Endothelial cell of umbilical vein (primary cell): ENCODE results near the gene KAZN. TPM values are rescaled to one million over a fixed set of nuclear protein-coding genes. Genes with fewer than 3 reads are reported as not detected.

Source experiments
- BruUV-seq: library from RNA; stranded (reverse); fragments of 400-500 nt; replicated peaks from 2 replicates; lab custom pipeline; 2021; lab: Mats Ljungman, UMichigan
- CTCF ChIA-PET: fragments of 300-600, 350-600 bp; sonication (Branson Sonifier 250); formaldehyde crosslinking; loops from one replicate; lab custom pipeline; 2021; ENCODE audit warnings: antibody characterized with exemption, inconsistent platforms; lab: Charles Lee
- POLR2A ChIA-PET: fragments of 300-600, 350-600 bp; sonication (Branson Sonifier 250); formaldehyde crosslinking; loops from one replicate; lab custom pipeline; 2021; ENCODE audit warnings: antibody characterized with exemption, inconsistent platforms; lab: Charles Lee
- DNase-seq: peaks from one replicate; pipeline ENCODE4 v3.0.0-alpha.2; 2011; ENCODE audit warnings: low read depth, low spot score
- FAIRE-seq: peaks from 2 replicates; lab custom pipeline; 2011; peaks lifted over from hg19 to GRCh38; lab: Jason Lieb, UNC
- H2AFZ ChIP-seq: 2 replicates; pipeline ENCODE4 v1.6.0; 2012; ENCODE audit warnings: low read depth, low read length, control low read depth, inconsistent platforms
- H3K27ac ChIP-seq: 2 replicates; pipeline ENCODE4 v1.5.1; 2011; ENCODE audit warnings: low read depth, mild to moderate bottlenecking, control low read depth, low read length, moderate library complexity; ENCODE audit not compliant: insufficient read depth
- H3K27me3 ChIP-seq, 2 experiments: 2 replicates each; pipeline versions ENCODE4 v1.6.0 to v1.6.1; 2011; ENCODE audit warnings: low read length in 2 of 2, mixed read lengths in 1 of 2; ENCODE audit not compliant: control insufficient read depth in 2 of 2, insufficient read depth in 2 of 2
- H3K36me3 ChIP-seq, 2 experiments: 2 replicates in 1 of 2; 3 replicates in 1 of 2; pipeline ENCODE4 v1.5.1; 2011; ENCODE audit warnings: low read length in 2 of 2, mild to moderate bottlenecking in 1 of 2, moderate library complexity in 1 of 2; ENCODE audit not compliant: control insufficient read depth in 2 of 2, insufficient read depth in 2 of 2; ENCODE audit errors: extremely low read depth in 1 of 2
- H3K4me1 ChIP-seq: 3 replicates; pipeline ENCODE4 v1.5.1; 2011; ENCODE audit warnings: mild to moderate bottlenecking, low read length; ENCODE audit not compliant: control insufficient read depth, insufficient read depth; ENCODE audit errors: extremely low read depth
- H3K4me2 ChIP-seq: 2 replicates; pipeline ENCODE4 v1.6.1; 2011; ENCODE audit warnings: low read length, control low read depth, mixed read lengths; ENCODE audit not compliant: insufficient read depth
- H3K4me3 ChIP-seq, 3 experiments: fragments of 200-600 bp in 1 of 3; sonication (generic), shearing (Covaris generic) in 1 of 3; replicated peaks in 1 of 3; 2 replicates each; pipeline ENCODE4 v1.5.1; 2011 to 2016; ENCODE audit warnings: control low read depth in 3 of 3, low read length in 3 of 3, mild to moderate bottlenecking in 2 of 3, inconsistent platforms in 1 of 3, low read depth in 1 of 3, moderate library complexity in 1 of 3; ENCODE audit not compliant: insufficient read depth in 1 of 3
- H3K79me2 ChIP-seq: 2 replicates; pipeline ENCODE4 v1.6.0; 2012; ENCODE audit warnings: low read length, inconsistent platforms; ENCODE audit not compliant: control insufficient read depth, insufficient read depth
- H3K9ac ChIP-seq: replicated peaks from 2 replicates; pipeline ENCODE3; 2011; ENCODE audit warnings: low read length, control low read depth; ENCODE audit not compliant: insufficient read depth; ENCODE audit errors: extremely low read depth
- H3K9me1 ChIP-seq: replicated peaks from 3 replicates; pipeline ENCODE4 v1.6.0; 2011; ENCODE audit warnings: mild to moderate bottlenecking, low read length; ENCODE audit not compliant: control insufficient read depth, insufficient read depth; ENCODE audit errors: extremely low read depth
- H3K9me3 ChIP-seq: replicated peaks from 2 replicates; pipeline ENCODE4 v1.5.1; 2012; ENCODE audit warnings: low read length, inconsistent platforms; ENCODE audit not compliant: control insufficient read depth, insufficient read depth
- H4K20me1 ChIP-seq: replicated peaks from 2 replicates; pipeline ENCODE3; 2011; ENCODE audit warnings: mild to moderate bottlenecking, low read length; ENCODE audit not compliant: control insufficient read depth, insufficient read depth; ENCODE audit errors: extremely low read depth
- EZH2 ChIP-seq: IDR thresholded peaks from 2 replicates; pipeline ENCODE4 v1.6.1; 2012; ENCODE audit warnings: borderline replicate concordance, low read depth, mild to moderate bottlenecking, moderate library complexity, low read length, inconsistent platforms; ENCODE audit not compliant: severe bottlenecking
- FOS ChIP-seq: IDR thresholded peaks from 2 replicates; pipeline ENCODE4 v1.6.1; 2011; ENCODE audit warnings: mild to moderate bottlenecking, low read length, moderate library complexity, borderline replicate concordance; ENCODE audit not compliant: insufficient read depth
- GATA2 ChIP-seq: IDR thresholded peaks from 2 replicates; pipeline ENCODE4 v1.7.0; 2011; ENCODE audit warnings: low read depth, mild to moderate bottlenecking, moderate library complexity, mixed read lengths, low read length; ENCODE audit not compliant: insufficient read length, insufficient read depth
- JUN ChIP-seq: IDR thresholded peaks from 2 replicates; pipeline ENCODE4 v1.6.1; 2011; ENCODE audit warnings: borderline replicate concordance, low read depth; ENCODE audit not compliant: insufficient read length, insufficient read depth
- MYC ChIP-seq: IDR thresholded peaks from one replicate; pipeline ENCODE4 v1.6.1; 2011; ENCODE audit warnings: mild to moderate bottlenecking, low read depth, low read length
- POLR2A ChIP-seq: IDR thresholded peaks from 2 replicates; pipeline ENCODE4 v1.6.1; 2012; ENCODE audit warnings: low read depth, mild to moderate bottlenecking, control low read depth, low read length
- POLR2AphosphoS5 ChIP-seq: IDR thresholded peaks from 2 replicates; pipeline ENCODE4 v1.6.1; 2012; ENCODE audit warnings: low read depth, mild to moderate bottlenecking, control low read depth, low read length, moderate library complexity; ENCODE audit not compliant: insufficient read depth
- dilution Hi-C: fragments of 300-500 bp; cut with MboI; formaldehyde crosslinking; loops from one replicate; pipeline ENCODE4 v1.15.0; 2019; ENCODE audit warnings: low sequenced_read_pairs; ENCODE audit not compliant: extremely low pct_ligation_motif_present
- intact Hi-C: fragments of 100-400 bp; cut with micrococcal nuclease; formaldehyde crosslinking; loops from one replicate; pipeline ENCODE4 v1.10.0; 2022
- polyA plus RNA-seq, 4 experiments: library from polyadenylated mRNA; depleted of rRNA in 3 of 4; stranded (reverse) in 3 of 4; unstranded in 1 of 4; fragments of >200 nt; gene quantifications; 2 replicates each; pipeline versions ENCODE4 v1.2.1 to v1.2.3, GENCODE V29; 2011 to 2012; ENCODE audit warnings: missing spikeins in 1 of 4
- total RNA-seq: library from RNA; stranded (reverse); gene quantifications from 2 replicates; pipeline ENCODE4 v1.2.3, GENCODE V29; 2021
- TF ChIP-seq, protein P1 (sequence below), 2 donors: IDR thresholded peaks; 1 replicate in 1 of 2; 2 replicates in 1 of 2; pipeline ENCODE4 v1.5.1; 2011; ENCODE audit warnings: low read length in 2 of 2, mild to moderate bottlenecking in 2 of 2, moderate library complexity in 2 of 2, control low read depth in 1 of 2, inconsistent platforms in 1 of 2, low read depth in 1 of 2; ENCODE audit not compliant: insufficient read depth in 1 of 2; ENCODE audit errors: extremely low read depth in 1 of 2
- TF ChIP-seq, protein P2 (sequence below): IDR thresholded peaks from 2 replicates; pipeline ENCODE4 v1.6.1; 2011; ENCODE audit not compliant: insufficient read depth, insufficient read length

KAZN gene
- total and polyA plus RNA-seq, 2 donors (not counting 3 experiments of a cell fraction or from before 2014, with no cell fraction given) = 1.6 to 5.8 TPM

GRCh38 chr1:15099441-15100120 lies 501.1 kb downstream of the KAZN start:
- no peaks in the 10 kb centered on the region for H3K27me3 ChIP-seq

More at GRCh38 chr1:15099441-15100120, 501.1 kb downstream of the KAZN start:
- no TSS peak for BruUV-seq
- H3K79me2 ChIP-seq = no peaks in the 10 kb centered on the region
- H3K4me1 ChIP-seq = no peaks in the 10 kb centered on the region
- TF ChIP-seq MYC (no peak), JUN (no peak), POLR2AphosphoS5 (no peak), GATA2 (no peak), EZH2 (no peak), POLR2A (no peak), FOS (no peak)
- TF ChIP-seq, protein P1, sequence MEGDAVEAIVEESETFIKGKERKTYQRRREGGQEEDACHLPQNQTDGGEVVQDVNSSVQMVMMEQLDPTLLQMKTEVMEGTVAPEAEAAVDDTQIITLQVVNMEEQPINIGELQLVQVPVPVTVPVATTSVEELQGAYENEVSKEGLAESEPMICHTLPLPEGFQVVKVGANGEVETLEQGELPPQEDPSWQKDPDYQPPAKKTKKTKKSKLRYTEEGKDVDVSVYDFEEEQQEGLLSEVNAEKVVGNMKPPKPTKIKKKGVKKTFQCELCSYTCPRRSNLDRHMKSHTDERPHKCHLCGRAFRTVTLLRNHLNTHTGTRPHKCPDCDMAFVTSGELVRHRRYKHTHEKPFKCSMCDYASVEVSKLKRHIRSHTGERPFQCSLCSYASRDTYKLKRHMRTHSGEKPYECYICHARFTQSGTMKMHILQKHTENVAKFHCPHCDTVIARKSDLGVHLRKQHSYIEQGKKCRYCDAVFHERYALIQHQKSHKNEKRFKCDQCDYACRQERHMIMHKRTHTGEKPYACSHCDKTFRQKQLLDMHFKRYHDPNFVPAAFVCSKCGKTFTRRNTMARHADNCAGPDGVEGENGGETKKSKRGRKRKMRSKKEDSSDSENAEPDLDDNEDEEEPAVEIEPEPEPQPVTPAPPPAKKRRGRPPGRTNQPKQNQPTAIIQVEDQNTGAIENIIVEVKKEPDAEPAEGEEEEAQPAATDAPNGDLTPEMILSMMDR (IDR thresholded peaks at IDR 0.05; ENCODE audit: extremely low read depth in 1 of 2, insufficient read depth in 1 of 2, low read depth in 1 of 2, low read length in 2 of 2) = no peak
- TF ChIP-seq, protein P2, sequence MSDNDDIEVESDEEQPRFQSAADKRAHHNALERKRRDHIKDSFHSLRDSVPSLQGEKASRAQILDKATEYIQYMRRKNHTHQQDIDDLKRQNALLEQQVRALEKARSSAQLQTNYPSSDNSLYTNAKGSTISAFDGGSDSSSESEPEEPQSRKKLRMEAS = no peak
- no peaks in the 10 kb centered on the region for H4K20me1 ChIP-seq
- H3K4me2 ChIP-seq = no peak overlapping the region
- no peaks in the 10 kb centered on the region for H3K9me3 ChIP-seq
- no peak overlapping the region for H3K27ac ChIP-seq
- H2AFZ ChIP-seq = no peak overlapping the region
- FAIRE-seq = no peak
- H3K9me1 ChIP-seq = no peaks in the 10 kb centered on the region
- DNase-seq = no peak
- no peak overlapping the region for H3K4me3 ChIP-seq
- no peaks in the 10 kb centered on the region for H3K36me3 ChIP-seq
- dilution Hi-C loops = no loop called here
- ChIA-PET POLR2A (no interaction called here), CTCF (interaction anchor here (1.0 to 1.2 kb wide), 4 partner anchors 9 to 52 kb away, joined by 3 to 7 read pairs (median 4); no protein-coding TSS in a partner anchor)
- no peak overlapping the region for H3K9ac ChIP-seq
- intact Hi-C loops = loop anchor here (1.0 kb wide), 3 partner anchors 37 to 320 kb away; no protein-coding TSS in a partner anchor
